Gastroesophageal sphincter (tissue), 4 donors: ENCODE results near the gene MAGEA10. TPM values are rescaled to one million over a fixed set of nuclear protein-coding genes. Genes with fewer than 3 reads are reported as not detected.

Experiments used
- ATAC-seq: fragments of 150-250 bp; one replicate; pipeline ENCODE4 v1.9.1; 2016; ENCODE audit warnings: mild to moderate bottlenecking, moderate library complexity
- H3K27ac ChIP-seq, 4 donors: fragments of 200-600 bp; sonication (generic) in 3 of 4; 1 replicate in 3 of 4; 2 replicates in 1 of 4; pipeline ENCODE4 v1.5.1; 2016 to 2019
- H3K27me3 ChIP-seq: fragments of 200-600 bp; sonication (generic); one replicate; pipeline ENCODE4 v1.5.1; 2019
- H3K36me3 ChIP-seq, 2 donors: fragments of 200-600 bp; sonication (generic); one replicate each; pipeline ENCODE4 v1.5.1; 2019; ENCODE audit warnings: control low read depth in 1 of 2
- H3K4me1 ChIP-seq, 3 donors: fragments of 200-600 bp; sonication (generic); 1 replicate in 2 of 3; 2 replicates in 1 of 3; pipeline ENCODE4 v1.5.1; 2016 to 2019; ENCODE audit warnings: control low read depth in 2 of 3
- H3K4me3 ChIP-seq, 2 donors: fragments of 200-600 bp; sonication (generic); one replicate each; pipeline ENCODE4 v1.5.1; 2019; ENCODE audit warnings: mild to moderate bottlenecking in 1 of 2, moderate library complexity in 1 of 2
- H3K9me3 ChIP-seq, 3 donors: fragments of 200-600 bp; sonication (generic); one replicate each; pipeline ENCODE4 v1.5.1; 2017 to 2019; ENCODE audit warnings: control low read depth in 2 of 3
- EP300 ChIP-seq: sonication (generic); formaldehyde crosslinking; IDR thresholded peaks from one replicate; pipeline ENCODE4 v1.6.1; 2017; ENCODE audit warnings: antibody characterized with exemption, mild to moderate bottlenecking
- POLR2A ChIP-seq, 2 donors: fragments of 450-650 bp; IDR thresholded peaks; one replicate each; pipeline ENCODE4 v1.6.1; 2017; ENCODE audit warnings: antibody characterized with exemption in 2 of 2, mild to moderate bottlenecking in 2 of 2, moderate library complexity in 1 of 2
- POLR2AphosphoS5 ChIP-seq: sonication (generic); formaldehyde crosslinking; IDR thresholded peaks from one replicate; pipeline ENCODE4 v1.6.1; 2017; ENCODE audit warnings: antibody characterized with exemption
- WGBS, 2 donors: methylation state at CpG; one replicate each; pipeline ENCODE4 v1.1.5; 2018; ENCODE audit warnings: low coverage in 1 of 2; 5-methylcytosine and 5-hydroxymethylcytosine counted together
- total RNA-seq, 4 donors: library from RNA; depleted of rRNA; stranded (reverse); fragments of >200 nt; gene quantifications; one replicate each; pipeline ENCODE4 v1.1.0, GENCODE V29; 2016
- TF ChIP-seq, protein P1 (sequence below), 4 experiments: fragments of 200-600 bp in 2 of 4; fragments of 450-650 bp in 2 of 4; sonication (generic) in 1 of 4; IDR thresholded peaks; one replicate each; pipeline ENCODE4 v1.5.1; 2017 to 2019; ENCODE audit warnings: antibody characterized with exemption in 4 of 4, mild to moderate bottlenecking in 2 of 4, moderate library complexity in 2 of 4

The MAGEA10 gene
- total RNA-seq, 4 donors from 2014 or later, result not detected

DNA sequence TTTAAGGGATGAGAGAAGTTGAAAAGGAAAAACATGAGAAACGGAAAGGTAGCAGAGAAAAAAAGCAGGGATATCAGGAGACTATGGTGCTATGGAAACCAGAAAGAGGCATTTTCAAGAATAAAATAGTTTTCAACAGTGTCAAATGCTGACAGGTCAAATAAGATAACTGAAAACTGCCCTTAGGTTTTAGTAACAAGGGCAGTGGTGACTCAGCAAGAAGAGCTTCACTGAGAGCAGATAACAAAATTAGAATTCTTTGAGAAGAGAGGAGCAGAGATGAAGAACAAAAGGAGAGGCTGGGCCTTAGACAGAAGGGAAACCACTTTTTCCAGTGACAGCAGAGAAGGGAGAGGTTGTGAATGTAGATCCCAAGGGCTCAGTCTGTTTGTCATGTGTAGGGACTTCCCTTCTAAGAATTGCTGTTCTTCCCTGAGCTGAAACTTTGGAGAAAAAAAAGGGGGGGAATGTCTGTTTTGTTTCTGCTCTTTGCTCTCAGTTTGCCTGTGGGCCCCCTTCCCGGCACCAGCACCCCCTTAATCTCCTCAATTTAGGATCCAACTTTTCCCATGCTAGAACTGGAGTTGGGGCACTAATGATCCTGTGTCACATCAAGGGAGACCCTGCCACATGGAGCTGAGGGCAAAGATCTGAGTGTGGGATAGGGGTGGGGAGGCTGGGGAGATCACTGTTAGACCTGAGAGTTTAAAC lies 26.8 kb upstream of the MAGEA10 start:
- H3K4me3 ChIP-seq, result no peak overlapping the region
- no peaks in the 10 kb centered on the region for H3K27me3 ChIP-seq
- H3K36me3 ChIP-seq, result no peaks in the 10 kb centered on the region
- no peak for ATAC-seq
- no peaks in the 10 kb centered on the region for H3K4me1 ChIP-seq
- TF ChIP-seq EP300 (no peak), POLR2AphosphoS5 (no peak), POLR2A (IDR thresholded peaks at IDR 0.05) (no peak)
- TF ChIP-seq, protein P1, sequence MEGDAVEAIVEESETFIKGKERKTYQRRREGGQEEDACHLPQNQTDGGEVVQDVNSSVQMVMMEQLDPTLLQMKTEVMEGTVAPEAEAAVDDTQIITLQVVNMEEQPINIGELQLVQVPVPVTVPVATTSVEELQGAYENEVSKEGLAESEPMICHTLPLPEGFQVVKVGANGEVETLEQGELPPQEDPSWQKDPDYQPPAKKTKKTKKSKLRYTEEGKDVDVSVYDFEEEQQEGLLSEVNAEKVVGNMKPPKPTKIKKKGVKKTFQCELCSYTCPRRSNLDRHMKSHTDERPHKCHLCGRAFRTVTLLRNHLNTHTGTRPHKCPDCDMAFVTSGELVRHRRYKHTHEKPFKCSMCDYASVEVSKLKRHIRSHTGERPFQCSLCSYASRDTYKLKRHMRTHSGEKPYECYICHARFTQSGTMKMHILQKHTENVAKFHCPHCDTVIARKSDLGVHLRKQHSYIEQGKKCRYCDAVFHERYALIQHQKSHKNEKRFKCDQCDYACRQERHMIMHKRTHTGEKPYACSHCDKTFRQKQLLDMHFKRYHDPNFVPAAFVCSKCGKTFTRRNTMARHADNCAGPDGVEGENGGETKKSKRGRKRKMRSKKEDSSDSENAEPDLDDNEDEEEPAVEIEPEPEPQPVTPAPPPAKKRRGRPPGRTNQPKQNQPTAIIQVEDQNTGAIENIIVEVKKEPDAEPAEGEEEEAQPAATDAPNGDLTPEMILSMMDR (IDR thresholded peaks at IDR 0.05), result no peak
- WGBS, 2 donors, result 50% methylated on average over 2 of the region's 2 CpGs; no CpG with 5 or more reads in 1 of the 2 donors
- no peaks in the 10 kb centered on the region for H3K9me3 ChIP-seq
- H3K27ac ChIP-seq, result no peak overlapping the region

DNA sequence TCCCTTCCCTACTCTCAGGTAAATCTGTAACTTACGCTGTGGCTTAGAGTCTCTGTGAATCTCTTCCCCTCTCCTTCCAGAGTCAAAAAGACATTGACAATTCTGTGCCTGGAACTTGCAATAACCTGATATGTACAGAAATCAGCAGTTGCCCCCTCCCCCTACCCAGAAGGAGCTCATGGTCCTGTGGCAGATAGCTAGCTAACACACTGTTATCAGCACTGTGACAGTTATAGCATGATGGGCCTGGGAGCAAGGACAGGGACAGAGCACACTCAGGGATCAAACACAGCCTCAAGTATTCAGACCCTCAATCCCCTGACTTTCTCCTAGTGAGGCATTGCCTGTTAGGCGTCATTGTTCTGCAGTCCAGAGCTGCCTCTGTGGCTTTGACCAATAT lies 18.7 kb upstream of the MAGEA10 start:
- Histone ChIP-seq H3K27ac (no peak overlapping the region), H3K27me3 (no peaks in the 10 kb centered on the region), H3K4me3 (no peak overlapping the region), H3K9me3 (no peaks in the 10 kb centered on the region), H3K4me1 (no peaks in the 10 kb centered on the region), H3K36me3 (no peaks in the 10 kb centered on the region)
- WGBS, 2 donors, result 60% methylated on average over 2 of the region's 2 CpGs; no CpG with 5 or more reads in 1 of the 2 donors
- no peak for ATAC-seq
- TF ChIP-seq, protein P1 (IDR thresholded peaks at IDR 0.05), result no peak
- TF ChIP-seq EP300, result no peak
- no peak for TF ChIP-seq POLR2AphosphoS5
- no peak for TF ChIP-seq POLR2A (IDR thresholded peaks at IDR 0.05)

DNA sequence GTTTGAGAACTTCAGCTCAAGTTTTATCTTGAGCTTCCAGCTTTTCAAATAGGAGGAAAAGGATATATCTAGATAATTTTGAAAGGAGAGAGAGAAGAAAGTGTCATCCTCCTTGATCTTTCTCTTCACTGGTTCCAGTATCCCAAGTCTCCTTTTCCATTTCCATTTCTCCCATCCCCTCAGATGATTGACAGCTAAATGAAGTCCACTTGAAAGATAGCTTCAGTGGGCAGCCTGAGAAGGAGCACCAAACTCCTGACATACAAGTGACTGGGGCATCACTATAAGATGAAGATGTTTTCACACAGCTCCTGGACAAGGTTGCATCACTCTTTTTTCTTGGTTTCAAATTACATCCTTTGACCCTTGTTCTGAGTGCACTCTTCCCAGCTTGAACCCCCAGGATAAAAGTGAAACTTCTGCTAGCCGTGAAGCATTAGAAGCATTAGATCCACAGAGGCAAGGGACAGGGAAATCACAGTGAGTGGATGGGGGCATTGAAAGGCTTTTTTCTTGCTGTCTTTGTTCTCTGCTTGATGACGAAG lies 17.5 kb upstream of the MAGEA10 start:
- WGBS, 2 donors, result 54 to 100% methylated on average over 1 to 2 of the region's 2 CpGs
- no peaks in the 10 kb centered on the region for H3K27me3 ChIP-seq
- H3K4me3 ChIP-seq, result no peak overlapping the region
- no peak for TF ChIP-seq POLR2AphosphoS5
- TF ChIP-seq, protein P1 (IDR thresholded peaks at IDR 0.05), result no peak
- no peak for TF ChIP-seq POLR2A (IDR thresholded peaks at IDR 0.05)
- no peak for TF ChIP-seq EP300
- ATAC-seq, result no peak
- H3K27ac ChIP-seq, result no peak overlapping the region
- no peaks in the 10 kb centered on the region for H3K4me1 ChIP-seq
- H3K36me3 ChIP-seq, result no peaks in the 10 kb centered on the region
- no peaks in the 10 kb centered on the region for H3K9me3 ChIP-seq

DNA sequence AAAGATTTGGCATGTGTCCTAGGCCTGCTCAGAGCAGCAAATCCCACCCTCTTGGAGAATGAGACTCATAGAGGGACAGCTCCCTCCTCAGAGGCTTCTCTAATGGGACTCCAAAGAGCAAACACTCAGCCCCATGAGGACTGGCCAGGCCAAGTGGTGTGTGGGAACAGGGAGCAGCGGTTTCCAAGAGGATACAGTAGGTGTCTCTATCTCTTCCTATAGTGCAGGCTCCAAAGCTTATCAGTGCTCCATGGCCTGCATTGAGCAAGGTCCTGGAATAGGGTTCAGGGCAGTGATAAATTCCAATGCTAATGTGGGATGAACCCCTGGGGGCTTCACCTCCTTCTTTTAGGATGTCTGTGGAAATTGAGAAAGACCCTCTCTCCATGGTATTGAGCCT lies 15.7 kb upstream of the MAGEA10 start:
- Histone ChIP-seq H3K36me3 (no peaks in the 10 kb centered on the region), H3K27me3 (no peaks in the 10 kb centered on the region), H3K9me3 (no peaks in the 10 kb centered on the region), H3K4me3 (no peak overlapping the region), H3K4me1 (no peaks in the 10 kb centered on the region), H3K27ac (no peak overlapping the region)
- TF ChIP-seq POLR2AphosphoS5, result no peak
- no peak for TF ChIP-seq POLR2A (IDR thresholded peaks at IDR 0.05)
- TF ChIP-seq, protein P1 (IDR thresholded peaks at IDR 0.05), result no peak
- no peak for TF ChIP-seq EP300
- no CpG with 5 or more reads among the region's 1 CpG for whole genome bisulfite sequencing, 2 donors
- ATAC-seq, result no peak

DNA sequence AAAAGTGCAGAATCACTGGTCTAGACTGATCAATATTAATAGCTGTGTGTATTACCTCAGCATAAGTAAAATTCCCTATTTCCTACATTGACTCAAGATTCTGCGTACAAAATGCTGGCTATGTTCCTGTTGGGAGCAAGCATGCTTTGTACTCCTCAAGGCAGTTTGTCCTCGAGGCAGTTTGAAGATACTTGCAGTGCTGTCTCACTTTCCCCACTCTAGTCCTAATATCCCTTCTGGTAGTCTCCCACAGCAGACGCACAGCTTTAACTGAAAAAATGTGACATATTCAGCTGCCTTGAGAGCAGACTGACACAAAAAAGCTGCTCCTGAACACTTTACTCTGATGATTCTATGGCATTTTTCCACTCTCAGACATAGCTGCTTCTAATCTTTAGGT lies 12.9 kb upstream of the MAGEA10 start:
- Histone ChIP-seq H3K27me3 (no peaks in the 10 kb centered on the region), H3K4me1 (no peaks in the 10 kb centered on the region), H3K9me3 (no peaks in the 10 kb centered on the region), H3K27ac (no peak overlapping the region), H3K4me3 (no peak overlapping the region), H3K36me3 (no peaks in the 10 kb centered on the region)
- no peak for ATAC-seq
- WGBS, 2 donors, result 56% methylated on average over 2 of the region's 3 CpGs; no CpG with 5 or more reads in 1 of the 2 donors
- TF ChIP-seq POLR2A (IDR thresholded peaks at IDR 0.05) (no peak), EP300 (no peak), POLR2AphosphoS5 (no peak)
- TF ChIP-seq, protein P1 (IDR thresholded peaks at IDR 0.05), result no peak
